Measurements from ENCODE around the gene ATF4. TPM values are rescaled to one million over a fixed set of nuclear protein-coding genes. Genes with fewer than 3 reads are reported as not detected.
A peak's percentile ranks its signal among the peaks of the same experiment; 100 is the strongest.
"Not testable (repeated sequence)": the region's sequence is repeated elsewhere in the genome, so short reads cannot be mapped to it uniquely, and the experiment has no call there.

Gene ATF4
- total RNA-seq, 4 donors from 2014 or later = 222 to 550 (median 280) TPM

GRCh38 chr22:39518996-39519680, 1.2 kb upstream of the ATF4 start:
- no peaks in the 10 kb centered on the region for H3K27me3 ChIP-seq
- H3K36me3 ChIP-seq = peaks cover 0 to 61% (median 0%) of the 10 kb centered on the region in 3 donors
- TF ChIP-seq POLR2A (IDR thresholded peaks at IDR 0.05) = no peak
- no peak for TF ChIP-seq CTCF (IDR thresholded peaks at IDR 0.05)
- peaks cover 0 to 39% (median 20%) of the 10 kb centered on the region in 4 donors for H3K4me1 ChIP-seq
- H3K9me3 ChIP-seq = no peaks in the 10 kb centered on the region
- H3K4me3 ChIP-seq = peak overlapping the region; percentile 96 to 100 (median 98)
- no peak for DNase-seq
- H3K27ac ChIP-seq = peak overlapping the region; percentile 97 to 99 (median 98)

- Histone ChIP-seq H3K36me3 (peaks cover 0 to 61% (median 0%) of the 10 kb centered on the region in 3 donors), H3K27ac (peak overlapping the region; percentile 97 to 99 (median 98)), H3K27me3 (no peaks in the 10 kb centered on the region), H3K4me3 (peak overlapping the region; percentile 96 to 100 (median 98)), H3K9me3 (no peaks in the 10 kb centered on the region), H3K4me1 (peaks cover 0 to 40% (median 20%) of the 10 kb centered on the region in 4 donors)
- TF ChIP-seq CTCF (IDR thresholded peaks at IDR 0.05) = peak in 4 of 6 experiments; percentile 4 to 45 (median 34)
- TF ChIP-seq POLR2A (IDR thresholded peaks at IDR 0.05) = peak; percentile 3 to 48
- peak; percentile 97 to 99 (median 97) for DNase-seq
These were observed 609 bp upstream of the ATF4 start for GRCh38 chr22:39519681-39520225.

GRCh38 chr22:39521106-39521885, 934 bp downstream of the ATF4 start:
- H3K27me3 ChIP-seq, DNase-seq, H3K9me3 ChIP-seq: not testable (repeated sequence)
- peak overlapping the region; percentile 97 to 99 (median 98) for H3K27ac ChIP-seq
- peak overlapping the region; percentile 96 to 100 (median 98) for H3K4me3 ChIP-seq
- H3K4me1 ChIP-seq = peaks cover 0 to 44% (median 22%) of the 10 kb centered on the region in 4 donors
- peak in 1 of 6 experiments; percentile 2 for TF ChIP-seq CTCF (IDR thresholded peaks at IDR 0.05)
- peaks cover 0 to 46% (median 0%) of the 10 kb centered on the region in 3 donors for H3K36me3 ChIP-seq

DNA sequence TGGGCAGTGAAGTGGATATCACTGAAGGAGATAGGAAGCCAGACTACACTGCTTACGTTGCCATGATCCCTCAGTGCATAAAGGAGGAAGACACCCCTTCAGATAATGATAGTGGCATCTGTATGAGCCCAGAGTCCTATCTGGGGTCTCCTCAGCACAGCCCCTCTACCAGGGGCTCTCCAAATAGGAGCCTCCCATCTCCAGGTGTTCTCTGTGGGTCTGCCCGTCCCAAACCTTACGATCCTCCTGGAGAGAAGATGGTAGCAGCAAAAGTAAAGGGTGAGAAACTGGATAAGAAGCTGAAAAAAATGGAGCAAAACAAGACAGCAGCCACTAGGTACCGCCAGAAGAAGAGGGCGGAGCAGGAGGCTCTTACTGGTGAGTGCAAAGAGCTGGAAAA, 1.7 kb downstream of the ATF4 start:
- peak overlapping the region; percentile 96 to 100 (median 98) for H3K4me3 ChIP-seq
- H3K36me3 ChIP-seq = peaks cover 0 to 40% (median 0%) of the 10 kb centered on the region in 3 donors
- not testable (repeated sequence) for H3K27me3 ChIP-seq, DNase-seq, H3K9me3 ChIP-seq
- H3K27ac ChIP-seq = peak overlapping the region; percentile 97 to 99 (median 98)
- peaks cover 0 to 50% (median 27%) of the 10 kb centered on the region in 4 donors for H3K4me1 ChIP-seq

GRCh38 chr22:39522567-39523300, 2.4 kb downstream of the ATF4 start:
- Histone ChIP-seq H3K36me3 (peaks cover 0 to 37% (median 0%) of the 10 kb centered on the region in 3 donors), H3K4me1 (peaks cover 5 to 56% (median 32%) of the 10 kb centered on the region in 4 donors), H3K27ac (peak overlapping the region; percentile 20 to 98 (median 75)), H3K27me3 (no peaks in the 10 kb centered on the region), H3K9me3 (no peaks in the 10 kb centered on the region), H3K4me3 (peak overlapping the region; percentile 0 to 98 (median 96))
- peak in 1 of 2 donors; percentile 20 for TF ChIP-seq POLR2A (IDR thresholded peaks at IDR 0.05)
- no peak for TF ChIP-seq CTCF (IDR thresholded peaks at IDR 0.05)
- DNase-seq = peak in 1 of 3 donors; percentile 54
